Suprapubic skin (tissue), 4 donors: ENCODE results near the gene LCA5. TPM values are rescaled to one million over a fixed set of nuclear protein-coding genes. Genes with fewer than 3 reads are reported as not detected.

Experiments
- DNase-seq, 2 donors: peaks; one replicate each; pipeline ENCODE4 v3.0.0-alpha.2; 2019; ENCODE audit warnings: low spot score in 2 of 2
- H3K27ac ChIP-seq: fragments of 200-600 bp; sonication (generic); one replicate; pipeline ENCODE4 v1.5.1; 2019
- H3K27me3 ChIP-seq: fragments of 200-600 bp; sonication (generic); one replicate; pipeline ENCODE4 v1.5.1; 2019
- H3K36me3 ChIP-seq: fragments of 200-600 bp; sonication (generic); one replicate; pipeline ENCODE4 v1.5.1; 2019
- H3K4me1 ChIP-seq: fragments of 200-600 bp; sonication (generic); one replicate; pipeline ENCODE4 v1.5.1; 2019
- H3K4me3 ChIP-seq: fragments of 200-600 bp; sonication (generic); one replicate; pipeline ENCODE4 v1.5.1; 2019; ENCODE audit warnings: mild to moderate bottlenecking
- H3K9me3 ChIP-seq: fragments of 200-600 bp; sonication (generic); one replicate; pipeline ENCODE4 v1.5.1; 2019
- EP300 ChIP-seq: sonication (generic); formaldehyde crosslinking; IDR thresholded peaks from one replicate; pipeline ENCODE4 v1.6.1; 2017; ENCODE audit warnings: antibody characterized with exemption
- POLR2A ChIP-seq, 2 donors: fragments of 450-650 bp; IDR thresholded peaks; one replicate each; pipeline ENCODE4 v1.6.1; 2017; ENCODE audit warnings: antibody characterized with exemption in 2 of 2, mild to moderate bottlenecking in 2 of 2, moderate library complexity in 2 of 2
- POLR2AphosphoS5 ChIP-seq, 3 donors: sonication (generic); formaldehyde crosslinking; IDR thresholded peaks; one replicate each; pipeline ENCODE4 v1.6.1; 2017; ENCODE audit warnings: antibody characterized with exemption in 3 of 3
- WGBS: methylation state at CpG from one replicate; pipeline ENCODE4 v1.1.5; 2018; 5-methylcytosine and 5-hydroxymethylcytosine counted together
- total RNA-seq, 4 donors: library from RNA; depleted of rRNA; stranded (reverse); fragments of >200 nt; gene quantifications; one replicate each; pipeline ENCODE4 v1.1.0, GENCODE V29; 2016
- TF ChIP-seq, protein P1 (sequence below), 2 donors: fragments of 200-600 bp in 1 of 2; fragments of 450-650 bp in 1 of 2; sonication (generic) in 1 of 2; IDR thresholded peaks; one replicate each; pipeline ENCODE4 v1.5.1; 2016 to 2019; ENCODE audit warnings: antibody characterized with exemption in 2 of 2, mild to moderate bottlenecking in 1 of 2, moderate library complexity in 1 of 2

The LCA5 gene
- total RNA-seq, 4 donors from 2014 or later = 0.95 to 2.6 (median 1.5) TPM

DNA sequence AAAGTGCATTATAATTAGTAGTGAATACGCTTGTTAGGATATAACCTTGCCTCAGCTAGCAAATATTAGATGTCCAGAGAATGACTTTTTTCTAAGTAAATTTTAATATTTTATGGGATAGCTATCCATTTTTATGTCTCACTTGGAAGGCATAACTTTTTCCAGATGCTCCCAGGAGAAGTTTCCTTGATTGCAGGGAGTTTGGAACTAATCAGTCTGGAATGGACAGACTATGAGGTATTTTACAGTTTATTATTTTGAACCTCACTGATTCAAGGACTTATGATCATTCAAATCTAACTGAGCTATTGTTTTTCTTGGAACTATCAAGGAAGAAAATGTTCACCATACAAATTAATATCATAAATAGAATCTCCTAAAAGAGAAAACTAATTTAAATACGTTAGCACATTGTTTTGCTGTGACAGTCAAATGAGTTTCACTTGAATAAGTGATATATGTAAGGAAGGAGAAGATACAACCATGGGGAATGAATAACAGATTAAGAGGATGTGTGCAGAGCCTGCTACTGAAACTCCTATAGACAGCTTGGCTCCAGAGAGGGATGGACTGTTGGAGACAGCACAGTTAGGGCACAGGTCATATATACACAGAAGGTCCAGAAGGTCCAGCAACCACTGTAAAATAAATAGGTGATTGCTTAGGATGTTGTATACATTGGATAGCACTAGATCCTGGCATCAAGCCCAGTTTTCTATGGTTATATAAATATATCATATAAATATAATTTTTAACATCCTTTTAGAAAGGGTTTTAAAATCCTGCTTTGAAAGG lies 20.6 kb upstream of the LCA5 start:
- Histone ChIP-seq H3K4me3 (no peak overlapping the region), H3K4me1 (no peaks in the 10 kb centered on the region), H3K9me3 (no peaks in the 10 kb centered on the region), H3K27ac (no peak overlapping the region), H3K36me3 (no peaks in the 10 kb centered on the region), H3K27me3 (no peaks in the 10 kb centered on the region)
- no peak for DNase-seq
- WGBS = 69% methylated on average over 2 of the region's 2 CpGs
- TF ChIP-seq POLR2A (IDR thresholded peaks at IDR 0.05) = no peak
- TF ChIP-seq EP300 = no peak
- TF ChIP-seq, protein P1, sequence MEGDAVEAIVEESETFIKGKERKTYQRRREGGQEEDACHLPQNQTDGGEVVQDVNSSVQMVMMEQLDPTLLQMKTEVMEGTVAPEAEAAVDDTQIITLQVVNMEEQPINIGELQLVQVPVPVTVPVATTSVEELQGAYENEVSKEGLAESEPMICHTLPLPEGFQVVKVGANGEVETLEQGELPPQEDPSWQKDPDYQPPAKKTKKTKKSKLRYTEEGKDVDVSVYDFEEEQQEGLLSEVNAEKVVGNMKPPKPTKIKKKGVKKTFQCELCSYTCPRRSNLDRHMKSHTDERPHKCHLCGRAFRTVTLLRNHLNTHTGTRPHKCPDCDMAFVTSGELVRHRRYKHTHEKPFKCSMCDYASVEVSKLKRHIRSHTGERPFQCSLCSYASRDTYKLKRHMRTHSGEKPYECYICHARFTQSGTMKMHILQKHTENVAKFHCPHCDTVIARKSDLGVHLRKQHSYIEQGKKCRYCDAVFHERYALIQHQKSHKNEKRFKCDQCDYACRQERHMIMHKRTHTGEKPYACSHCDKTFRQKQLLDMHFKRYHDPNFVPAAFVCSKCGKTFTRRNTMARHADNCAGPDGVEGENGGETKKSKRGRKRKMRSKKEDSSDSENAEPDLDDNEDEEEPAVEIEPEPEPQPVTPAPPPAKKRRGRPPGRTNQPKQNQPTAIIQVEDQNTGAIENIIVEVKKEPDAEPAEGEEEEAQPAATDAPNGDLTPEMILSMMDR (IDR thresholded peaks at IDR 0.05) = no peak
- no peak for TF ChIP-seq POLR2AphosphoS5 (IDR thresholded peaks at IDR 0.05)

DNA sequence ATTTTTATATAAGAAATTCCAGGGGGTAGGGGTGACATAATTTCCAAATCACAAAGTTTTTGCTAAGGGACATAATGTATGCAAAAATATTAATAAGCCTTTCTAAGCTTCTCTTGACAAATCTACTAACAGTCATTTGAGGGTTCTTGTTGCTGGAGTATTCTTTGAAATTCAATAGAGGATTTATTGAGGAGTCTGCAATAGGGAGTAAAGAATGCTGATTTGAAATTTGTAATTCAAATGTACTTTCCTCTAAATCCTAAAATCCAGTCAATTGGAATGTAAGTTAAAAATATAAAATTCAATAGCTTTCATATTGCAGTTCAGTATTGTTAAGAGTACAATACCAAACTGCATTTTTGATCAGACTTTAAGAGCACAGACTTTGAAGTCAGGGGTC lies 17.1 kb upstream of the LCA5 start:
- DNase-seq = no peak
- Histone ChIP-seq H3K27ac (no peak overlapping the region), H3K27me3 (no peaks in the 10 kb centered on the region), H3K4me3 (no peak overlapping the region), H3K9me3 (no peaks in the 10 kb centered on the region), H3K4me1 (no peaks in the 10 kb centered on the region), H3K36me3 (no peaks in the 10 kb centered on the region)
- no peak for TF ChIP-seq EP300
- no peak for TF ChIP-seq POLR2A (IDR thresholded peaks at IDR 0.05)
- TF ChIP-seq, protein P1 (IDR thresholded peaks at IDR 0.05) = no peak
- no peak for TF ChIP-seq POLR2AphosphoS5 (IDR thresholded peaks at IDR 0.05)

DNA sequence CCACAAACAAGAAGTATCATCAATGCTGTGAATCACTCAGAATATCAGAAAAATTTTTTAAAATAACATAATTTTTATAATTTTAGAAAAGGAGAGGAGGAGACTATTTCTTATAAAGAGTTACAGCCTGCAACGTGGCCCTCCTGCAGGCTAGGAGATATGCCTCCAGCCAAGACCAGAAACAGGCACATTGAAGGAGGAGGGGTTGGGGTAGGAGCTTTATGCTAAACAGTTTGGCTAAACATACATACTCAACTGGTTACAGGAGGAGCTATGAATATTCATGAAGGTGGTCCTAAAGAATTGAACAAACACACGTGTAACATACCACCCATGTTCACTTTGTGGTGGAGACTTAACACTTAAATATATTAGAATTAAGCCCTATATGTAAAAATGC lies 14.2 kb upstream of the LCA5 start:
- TF ChIP-seq, protein P1 (IDR thresholded peaks at IDR 0.05) = no peak
- TF ChIP-seq POLR2A (IDR thresholded peaks at IDR 0.05) (no peak), EP300 (no peak), POLR2AphosphoS5 (IDR thresholded peaks at IDR 0.05) (no peak)
- H3K9me3 ChIP-seq = no peaks in the 10 kb centered on the region
- no peaks in the 10 kb centered on the region for H3K4me1 ChIP-seq
- H3K27ac ChIP-seq = no peak overlapping the region
- no peak for DNase-seq
- no peaks in the 10 kb centered on the region for H3K27me3 ChIP-seq
- WGBS = 47% methylated on average over 2 of the region's 2 CpGs
- H3K4me3 ChIP-seq = no peak overlapping the region
- H3K36me3 ChIP-seq = no peaks in the 10 kb centered on the region

DNA sequence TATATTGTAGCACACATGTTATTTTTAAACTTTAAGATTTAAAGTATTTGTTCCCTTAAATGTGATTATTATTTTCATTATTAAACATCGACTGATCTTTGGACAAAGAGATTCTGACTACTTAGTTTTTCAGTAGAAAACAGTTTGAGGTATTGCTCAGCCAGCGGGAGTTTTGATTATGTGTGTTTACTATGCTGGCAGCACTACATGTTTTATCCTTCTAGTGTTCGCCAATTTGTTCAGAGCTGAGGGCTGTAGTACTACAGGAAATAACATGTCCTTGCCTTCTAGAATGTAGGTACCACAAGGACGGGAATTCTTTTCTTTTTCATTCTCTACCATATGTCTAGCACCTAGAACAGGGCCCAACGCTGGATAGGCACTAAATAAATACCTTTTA lies 11.1 kb upstream of the LCA5 start:
- WGBS = 94% methylated on average over 5 of the region's 5 CpGs
- peaks cover 21% of the 10 kb centered on the region for H3K4me1 ChIP-seq
- no peak overlapping the region for H3K4me3 ChIP-seq
- H3K36me3 ChIP-seq = no peaks in the 10 kb centered on the region
- TF ChIP-seq, protein P1 (IDR thresholded peaks at IDR 0.05) = no peak
- TF ChIP-seq EP300 = no peak
- no peak for TF ChIP-seq POLR2A (IDR thresholded peaks at IDR 0.05)
- no peak for TF ChIP-seq POLR2AphosphoS5 (IDR thresholded peaks at IDR 0.05)
- H3K9me3 ChIP-seq = no peaks in the 10 kb centered on the region
- DNase-seq = no peak
- H3K27ac ChIP-seq = no peak overlapping the region
- H3K27me3 ChIP-seq = no peaks in the 10 kb centered on the region

DNA sequence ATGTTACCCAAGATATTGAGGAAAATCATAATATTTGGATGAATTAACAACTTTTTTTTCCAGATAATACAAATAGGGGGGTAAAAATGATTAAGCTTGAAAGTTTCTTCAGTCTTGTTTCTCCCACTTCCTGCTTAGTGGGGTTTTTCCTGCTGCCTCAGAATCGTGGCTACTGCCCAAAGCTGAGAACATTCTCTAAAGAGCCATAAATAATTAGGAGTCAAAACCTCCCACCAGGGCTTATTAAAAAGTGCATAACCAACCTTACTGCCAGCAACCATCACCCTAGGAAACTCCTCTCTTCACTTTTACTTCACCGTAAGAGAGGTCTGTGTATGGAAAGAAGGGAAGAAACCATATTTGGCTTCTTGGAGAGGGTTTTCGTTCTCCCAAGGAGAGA lies 9.0 kb upstream of the LCA5 start:
- H3K27ac ChIP-seq = no peak overlapping the region

More for the DNA sequence above, 9.0 kb upstream of the LCA5 start:
- TF ChIP-seq, protein P1 (IDR thresholded peaks at IDR 0.05) = no peak
- TF ChIP-seq POLR2A (IDR thresholded peaks at IDR 0.05) (no peak), EP300 (no peak), POLR2AphosphoS5 (IDR thresholded peaks at IDR 0.05) (no peak)
- Histone ChIP-seq H3K9me3 (no peaks in the 10 kb centered on the region), H3K27me3 (no peaks in the 10 kb centered on the region), H3K4me1 (peaks cover 21% of the 10 kb centered on the region), H3K4me3 (no peak overlapping the region), H3K36me3 (no peaks in the 10 kb centered on the region)
- 69% methylated on average over 3 of the region's 3 CpGs for WGBS
- no peak for DNase-seq
